Measurements from ENCODE around the gene SND1.

DNA sequence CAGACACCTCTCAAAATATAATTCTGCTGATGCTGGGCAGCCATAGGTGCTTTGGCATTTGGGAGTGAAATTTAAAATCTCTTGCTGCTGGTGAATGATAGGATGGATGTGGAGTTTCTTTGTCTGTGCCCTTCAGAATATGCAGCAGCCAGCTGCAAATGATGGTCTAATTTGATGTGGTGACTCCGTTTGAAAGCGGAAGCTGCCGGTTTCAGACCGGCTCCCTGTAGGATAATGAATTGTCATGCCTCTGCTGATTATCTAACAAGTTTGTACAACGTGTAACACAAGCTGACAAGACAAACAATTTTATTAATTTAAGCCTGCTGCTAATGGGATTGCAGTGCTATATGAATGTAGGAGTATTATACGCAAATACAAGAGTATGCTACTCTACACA, 103.5 kb downstream of the SND1 start:
- TF ChIP-seq, protein P1, sequence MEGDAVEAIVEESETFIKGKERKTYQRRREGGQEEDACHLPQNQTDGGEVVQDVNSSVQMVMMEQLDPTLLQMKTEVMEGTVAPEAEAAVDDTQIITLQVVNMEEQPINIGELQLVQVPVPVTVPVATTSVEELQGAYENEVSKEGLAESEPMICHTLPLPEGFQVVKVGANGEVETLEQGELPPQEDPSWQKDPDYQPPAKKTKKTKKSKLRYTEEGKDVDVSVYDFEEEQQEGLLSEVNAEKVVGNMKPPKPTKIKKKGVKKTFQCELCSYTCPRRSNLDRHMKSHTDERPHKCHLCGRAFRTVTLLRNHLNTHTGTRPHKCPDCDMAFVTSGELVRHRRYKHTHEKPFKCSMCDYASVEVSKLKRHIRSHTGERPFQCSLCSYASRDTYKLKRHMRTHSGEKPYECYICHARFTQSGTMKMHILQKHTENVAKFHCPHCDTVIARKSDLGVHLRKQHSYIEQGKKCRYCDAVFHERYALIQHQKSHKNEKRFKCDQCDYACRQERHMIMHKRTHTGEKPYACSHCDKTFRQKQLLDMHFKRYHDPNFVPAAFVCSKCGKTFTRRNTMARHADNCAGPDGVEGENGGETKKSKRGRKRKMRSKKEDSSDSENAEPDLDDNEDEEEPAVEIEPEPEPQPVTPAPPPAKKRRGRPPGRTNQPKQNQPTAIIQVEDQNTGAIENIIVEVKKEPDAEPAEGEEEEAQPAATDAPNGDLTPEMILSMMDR (conservative IDR thresholded peaks at IDR 0.05 in 1 of 2, IDR thresholded peaks at IDR 0.05 in 1 of 2; ENCODE audit: low read depth in 1 of 2, low read length in 2 of 2) = no peak
- TF ChIP-seq EZH2 (IDR thresholded peaks at IDR 0.05; ENCODE audit: low read length, missing control alignments) = no peak
